Measurements from ENCODE around the gene GRPEL1. TPM values are rescaled to one million over a fixed set of nuclear protein-coding genes. Genes with fewer than 3 reads are reported as not detected.

GRPEL1 gene
- total and polyA plus RNA-seq, 10 of the 15 experiments (the other 5 are each of a cell fraction or from before 2014, with no cell fraction given), result 30.8 to 119 (median 67.6) TPM

DNA sequence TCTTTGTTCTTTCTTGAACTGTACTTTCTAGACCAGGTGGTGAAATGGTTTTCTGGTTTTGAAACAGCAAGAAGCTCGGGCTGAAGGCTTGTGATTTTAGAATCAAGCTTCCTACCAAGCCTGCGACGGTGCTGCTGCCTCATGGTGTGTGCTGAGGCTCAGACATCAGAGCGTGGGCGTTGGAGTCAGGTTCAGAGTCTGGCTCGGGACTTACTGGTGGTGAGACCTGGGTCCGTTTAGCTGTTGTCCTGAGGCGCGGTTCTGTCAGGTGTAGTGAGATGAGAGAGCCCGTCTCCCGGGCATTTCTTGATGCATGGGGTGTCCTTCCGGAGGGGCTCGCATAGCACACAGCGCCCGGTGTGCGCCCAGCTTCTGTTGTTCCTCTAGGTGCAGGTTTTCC is 44.4 kb downstream of the GRPEL1 start:
- ChIA-PET SMC1A (ENCODE audit: uncharacterized antibody, unreplicated experiment) (no interaction called here), POLR2A (no interaction called here), RAD21 (ENCODE audit: unreplicated experiment) (no interaction called here), CTCF (no interaction called here)
- no peak for ATAC-seq
- FAIRE-seq, result no peak
- Histone ChIP-seq H3K9ac (ENCODE audit: control insufficient read depth, insufficient read depth, low read length) (no peak overlapping the region), H3K36me3 (ENCODE audit: control insufficient read depth in 2 of 2, insufficient read depth in 2 of 2, low read length in 1 of 2) (peaks cover 2 to 20% of the 10 kb centered on the region in 2 experiments; a peak in 3 of 4 replicates), H3K9me3 (replicated peaks; ENCODE audit: control insufficient read depth, insufficient read depth, low read length) (no peaks in the 10 kb centered on the region), H3K27ac (ENCODE audit: control insufficient read depth, insufficient read depth) (no peak overlapping the region), H3K4me1 (ENCODE audit: control insufficient read depth, insufficient read depth, low read length) (no peaks in the 10 kb centered on the region), H3K4me2 (ENCODE audit: control insufficient read depth, insufficient read depth) (no peak overlapping the region), H4K20me1 (ENCODE audit: control insufficient read depth, insufficient read depth) (no peaks in the 10 kb centered on the region), H3K79me2 (ENCODE audit: control insufficient read depth, insufficient read depth, low read length) (no peaks in the 10 kb centered on the region), H2AFZ (ENCODE audit: control insufficient read depth, low read depth, low read length) (no peak overlapping the region), H3K27me3 (replicated peaks in 1 of 2; ENCODE audit: control insufficient read depth in 2 of 2, insufficient read depth in 2 of 2, low read length in 1 of 2) (no peaks in the 10 kb centered on the region), H3K4me3 (no peak overlapping the region)
- WGBS (ENCODE audit: insufficient coverage, insufficient replicate concordance, low lambda C conversion rate, missing lambda C conversion rate), result 93% methylated on average over 12 of the region's 16 CpGs
- BruUV-seq (replicated peaks), result no TSS peak
- intact Hi-C loops (cut with micrococcal nuclease; ENCODE audit: unreplicated experiment), result no loop called here
- in situ Hi-C loops (cut with MboI), result no loop called here
- DNase-seq (ENCODE audit: low read depth, low spot score), result no peak
- TF ChIP-seq NBN (IDR thresholded peaks at IDR 0.05) (no peak), PML (IDR thresholded peaks at IDR 0.05; ENCODE audit: low read length) (no peak), BCL11A (IDR thresholded peaks at IDR 0.05; ENCODE audit: low read depth, low read length) (no peak), YBX1 (IDR thresholded peaks at IDR 0.05) (no peak), FOXK2 (IDR thresholded peaks at IDR 0.05) (no peak), ZNF274 (IDR thresholded peaks at IDR 0.05; ENCODE audit: insufficient read depth, insufficient read length) (no peak), SP1 (IDR thresholded peaks at IDR 0.05; ENCODE audit: low read depth, low read length) (no peak), CREM (IDR thresholded peaks at IDR 0.05; ENCODE audit: low read depth) (no peak)
- TF ChIP-seq, protein P1, sequence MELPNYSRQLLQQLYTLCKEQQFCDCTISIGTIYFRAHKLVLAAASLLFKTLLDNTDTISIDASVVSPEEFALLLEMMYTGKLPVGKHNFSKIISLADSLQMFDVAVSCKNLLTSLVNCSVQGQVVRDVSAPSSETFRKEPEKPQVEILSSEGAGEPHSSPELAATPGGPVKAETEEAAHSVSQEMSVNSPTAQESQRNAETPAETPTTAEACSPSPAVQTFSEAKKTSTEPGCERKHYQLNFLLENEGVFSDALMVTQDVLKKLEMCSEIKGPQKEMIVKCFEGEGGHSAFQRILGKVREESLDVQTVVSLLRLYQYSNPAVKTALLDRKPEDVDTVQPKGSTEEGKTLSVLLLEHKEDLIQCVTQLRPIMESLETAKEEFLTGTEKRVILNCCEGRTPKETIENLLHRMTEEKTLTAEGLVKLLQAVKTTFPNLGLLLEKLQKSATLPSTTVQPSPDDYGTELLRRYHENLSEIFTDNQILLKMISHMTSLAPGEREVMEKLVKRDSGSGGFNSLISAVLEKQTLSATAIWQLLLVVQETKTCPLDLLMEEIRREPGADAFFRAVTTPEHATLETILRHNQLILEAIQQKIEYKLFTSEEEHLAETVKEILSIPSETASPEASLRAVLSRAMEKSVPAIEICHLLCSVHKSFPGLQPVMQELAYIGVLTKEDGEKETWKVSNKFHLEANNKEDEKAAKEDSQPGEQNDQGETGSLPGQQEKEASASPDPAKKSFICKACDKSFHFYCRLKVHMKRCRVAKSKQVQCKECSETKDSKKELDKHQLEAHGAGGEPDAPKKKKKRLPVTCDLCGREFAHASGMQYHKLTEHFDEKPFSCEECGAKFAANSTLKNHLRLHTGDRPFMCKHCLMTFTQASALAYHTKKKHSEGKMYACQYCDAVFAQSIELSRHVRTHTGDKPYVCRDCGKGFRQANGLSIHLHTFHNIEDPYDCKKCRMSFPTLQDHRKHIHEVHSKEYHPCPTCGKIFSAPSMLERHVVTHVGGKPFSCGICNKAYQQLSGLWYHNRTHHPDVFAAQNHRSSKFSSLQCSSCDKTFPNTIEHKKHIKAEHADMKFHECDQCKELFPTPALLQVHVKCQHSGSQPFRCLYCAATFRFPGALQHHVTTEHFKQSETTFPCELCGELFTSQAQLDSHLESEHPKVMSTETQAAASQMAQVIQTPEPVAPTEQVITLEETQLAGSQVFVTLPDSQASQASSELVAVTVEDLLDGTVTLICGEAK (IDR thresholded peaks at IDR 0.05; ENCODE audit: borderline replicate concordance), result no peak
- TF ChIP-seq, protein P2, sequence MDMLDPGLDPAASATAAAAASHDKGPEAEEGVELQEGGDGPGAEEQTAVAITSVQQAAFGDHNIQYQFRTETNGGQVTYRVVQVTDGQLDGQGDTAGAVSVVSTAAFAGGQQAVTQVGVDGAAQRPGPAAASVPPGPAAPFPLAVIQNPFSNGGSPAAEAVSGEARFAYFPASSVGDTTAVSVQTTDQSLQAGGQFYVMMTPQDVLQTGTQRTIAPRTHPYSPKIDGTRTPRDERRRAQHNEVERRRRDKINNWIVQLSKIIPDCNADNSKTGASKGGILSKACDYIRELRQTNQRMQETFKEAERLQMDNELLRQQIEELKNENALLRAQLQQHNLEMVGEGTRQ (IDR thresholded peaks at IDR 0.05; ENCODE audit: borderline replicate concordance, low read depth, low read length), result no peak
- TF ChIP-seq, protein P3, sequence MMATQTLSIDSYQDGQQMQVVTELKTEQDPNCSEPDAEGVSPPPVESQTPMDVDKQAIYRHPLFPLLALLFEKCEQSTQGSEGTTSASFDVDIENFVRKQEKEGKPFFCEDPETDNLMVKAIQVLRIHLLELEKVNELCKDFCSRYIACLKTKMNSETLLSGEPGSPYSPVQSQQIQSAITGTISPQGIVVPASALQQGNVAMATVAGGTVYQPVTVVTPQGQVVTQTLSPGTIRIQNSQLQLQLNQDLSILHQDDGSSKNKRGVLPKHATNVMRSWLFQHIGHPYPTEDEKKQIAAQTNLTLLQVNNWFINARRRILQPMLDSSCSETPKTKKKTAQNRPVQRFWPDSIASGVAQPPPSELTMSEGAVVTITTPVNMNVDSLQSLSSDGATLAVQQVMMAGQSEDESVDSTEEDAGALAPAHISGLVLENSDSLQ (IDR thresholded peaks at IDR 0.05), result no peak
